Muscle of back (tissue), 13 donors: Measurements from ENCODE around the gene MEIOB. TPM values are rescaled to one million over a fixed set of nuclear protein-coding genes. Genes with fewer than 3 reads are reported as not detected.
"Not testable (repeated sequence)": the region's sequence is repeated elsewhere in the genome, so short reads cannot be mapped to it uniquely, and the experiment has no call there.

Experiments
- DNase-seq, 3 donors: peaks; one replicate each; pipeline versions ENCODE4 v3.0.0 to v3.0.0-alpha.2; 2013
- long read RNA-seq, 9 donors: transcript quantifications; one replicate each; lab custom pipeline, GENCODE V29; 2026
- polyA plus RNA-seq, 10 donors: library from polyadenylated mRNA; unstranded; fragments of 120-200 nt; gene quantifications; one replicate each; pipeline ENCODE4 v1.2.1, GENCODE V29; 2013; ENCODE audit not compliant: insufficient read length in 10 of 10

Gene MEIOB
- 1 to 10 TPM in 1 of 10 donors, under 1 TPM in 8, not detected in 1; 0.08 to 2.4 (median 0.50) TPM for polyA plus RNA-seq
- long read RNA-seq, donor 1, result 0 reads
- long read RNA-seq, donor 2, result 0 reads
- long read RNA-seq, donor 3, result 0 reads
- long read RNA-seq, donor 4, result 0 reads
- long read RNA-seq, donor 5, result 0 reads
- long read RNA-seq, donor 6, result 0 reads
- long read RNA-seq, donor 7, result 0 reads
- long read RNA-seq, donor 8, result 0 reads
- long read RNA-seq, donor 9, result 0 reads

GRCh38 chr16:1871974-1872635 is at the start of gene MEIOB:
TSS of gene MEIOB (minus strand) at chr16:1872164. CDS start at chr16:1868175, 3,989 bp downstream.
- peak; percentile 1 to 18 (median 3) for DNase-seq

- no peak for DNase-seq
Observed at GRCh38 chr16:1920727-1921171, 48.8 kb upstream of the MEIOB start.

GRCh38 chr16:1920122-1920521 is 48.2 kb upstream of the MEIOB start:
- DNase-seq, result not testable (repeated sequence)

GRCh38 chr16:1919327-1919998 is 47.5 kb upstream of the MEIOB start:
- no peak for DNase-seq

GRCh38 chr16:1918351-1919326 is 46.7 kb upstream of the MEIOB start, which contains the start of gene HS3ST6:
TSS of gene HS3ST6 (minus strand) at chr16:1918415. CDS start at chr16:1918323, 92 bp downstream.
- DNase-seq, result no peak

GRCh38 chr16:1917665-1918350 is 45.8 kb upstream of the MEIOB start:
- no peak for DNase-seq

GRCh38 chr16:1917056-1917664 is 45.2 kb upstream of the MEIOB start:
- no peak for DNase-seq

- no peak for DNase-seq
Observed at GRCh38 chr16:1916640-1916990, 44.7 kb upstream of the MEIOB start.

GRCh38 chr16:1915732-1916639 is 44.0 kb upstream of the MEIOB start:
- DNase-seq, result no peak

GRCh38 chr16:1914988-1915387 is 43.0 kb upstream of the MEIOB start:
- DNase-seq, result no peak

GRCh38 chr16:1914084-1914608 is 42.2 kb upstream of the MEIOB start:
- no peak for DNase-seq

GRCh38 chr16:1913327-1914083 is 41.5 kb upstream of the MEIOB start:
- no peak for DNase-seq

GRCh38 chr16:1912215-1912543 is 40.2 kb upstream of the MEIOB start:
- DNase-seq, result no peak

GRCh38 chr16:1911467-1912214 is 39.7 kb upstream of the MEIOB start:
- no peak for DNase-seq

- peak in 1 of 3 donors; percentile 14 for DNase-seq
Observed at GRCh38 chr16:1909561-1910231, 37.7 kb upstream of the MEIOB start.

GRCh38 chr16:1908983-1909382 is 37.0 kb upstream of the MEIOB start:
- no peak for DNase-seq

GRCh38 chr16:1908184-1908583 is 36.2 kb upstream of the MEIOB start:
- no peak for DNase-seq
